Amygdala (tissue), 56 donors: Measurements from ENCODE around the gene CARM1.
A peak's percentile ranks its signal among the peaks of the same experiment; 100 is the strongest.
"Not testable (repeated sequence)": the region's sequence is repeated elsewhere in the genome, so short reads cannot be mapped to it uniquely, and the experiment has no call there.

ENCODE experiments used
- DNase-seq, 56 donors: peaks; one replicate each; lab custom pipeline; 2025; lab: John Stamatoyannopoulos, UW

CARM1 gene

GRCh38 chr19:10846500-10847202 is 24.7 kb upstream of the CARM1 start:
- no peak for DNase-seq

DNA sequence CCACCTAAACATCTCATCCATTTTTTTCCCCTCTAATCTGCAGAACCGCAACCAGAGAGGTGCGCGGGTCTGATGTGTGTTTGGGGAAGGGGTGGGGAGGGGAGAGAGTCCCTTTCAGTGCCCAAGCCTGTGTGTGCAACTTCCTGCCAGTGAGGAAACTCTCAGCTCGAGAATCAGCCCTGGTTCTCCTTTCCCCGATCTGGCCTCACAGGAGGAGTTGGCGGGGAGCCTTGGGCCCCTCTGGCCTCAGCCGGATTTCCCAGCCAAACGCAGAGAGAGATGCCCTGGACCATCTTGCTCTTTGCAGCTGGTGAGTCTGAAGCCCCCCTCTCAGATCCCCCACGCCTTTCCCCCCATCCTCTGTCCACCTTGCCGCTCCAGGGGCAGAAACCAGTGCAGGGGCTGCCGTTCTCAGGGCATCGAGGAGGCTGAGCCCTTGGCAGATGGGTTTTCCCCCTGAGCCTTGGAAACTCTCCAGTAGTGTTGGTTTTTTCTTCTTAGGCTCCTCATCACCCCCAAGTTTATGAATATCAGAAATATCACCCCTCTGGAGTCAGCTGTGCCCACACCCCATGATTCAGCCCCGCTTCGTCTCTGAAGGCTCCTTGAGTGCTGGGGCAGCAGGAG is 23.0 kb upstream of the CARM1 start, which contains the start of gene C19orf38:
Gene C19orf38 (plus strand): TSS at position 186 of the 627 bp plus-strand sequence. CDS start 94 bp downstream, at position 280.
- peak in 1 of 56 donors; percentile 22 for DNase-seq

DNA sequence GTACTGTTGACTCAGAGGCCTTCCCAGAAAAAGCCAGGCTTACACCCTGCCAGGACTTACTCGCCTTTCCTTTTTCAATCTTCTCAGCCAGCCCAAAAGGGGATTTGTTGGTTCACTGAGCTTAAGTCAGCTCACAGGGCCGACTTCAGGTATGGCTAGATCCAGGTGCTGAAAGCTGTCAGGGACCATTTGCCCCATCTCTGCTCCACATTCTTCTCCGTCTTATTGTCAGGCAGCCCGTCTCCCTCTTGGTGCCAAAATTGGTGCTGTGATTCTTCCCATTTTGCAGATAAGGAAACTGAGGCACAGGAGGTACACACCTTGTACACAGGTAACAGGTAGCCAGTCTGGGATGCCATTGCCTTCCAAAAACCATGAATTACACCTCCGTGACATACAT is 20.7 kb upstream of the CARM1 start:
- no peak for DNase-seq

DNA sequence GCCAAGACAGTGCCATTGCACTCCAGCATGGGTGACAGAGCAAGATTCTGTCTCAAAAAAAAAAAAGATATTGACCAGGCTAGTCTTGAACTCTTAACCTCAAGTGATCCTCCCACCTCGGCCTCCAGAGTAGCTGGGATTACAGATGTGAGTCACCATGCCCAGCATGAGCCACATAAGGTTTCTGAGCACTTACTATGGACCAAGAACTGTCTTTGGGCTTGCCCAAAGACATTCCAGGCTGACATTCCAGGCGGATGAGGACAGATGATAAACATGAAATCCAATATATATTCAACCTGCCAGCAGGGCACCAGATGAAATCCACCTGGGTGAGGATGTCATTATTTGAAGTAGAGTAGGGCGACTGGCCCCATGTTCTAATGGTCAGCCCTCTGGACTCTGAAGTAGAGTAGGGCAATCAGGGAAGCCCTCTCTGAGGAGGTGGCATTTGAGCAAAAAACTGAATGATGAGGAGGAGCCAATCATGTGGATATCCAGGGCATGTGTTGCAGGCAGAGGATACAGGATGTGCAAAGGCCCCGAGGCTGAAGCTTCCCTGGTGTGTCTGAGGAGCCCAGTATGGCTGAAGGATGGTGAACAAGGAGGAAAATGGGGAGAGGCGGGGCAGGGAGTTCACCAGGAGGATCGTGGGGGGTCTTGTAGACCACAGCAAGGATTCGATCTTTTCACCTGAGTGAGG is 19.1 kb upstream of the CARM1 start:
- no peak for DNase-seq

DNA sequence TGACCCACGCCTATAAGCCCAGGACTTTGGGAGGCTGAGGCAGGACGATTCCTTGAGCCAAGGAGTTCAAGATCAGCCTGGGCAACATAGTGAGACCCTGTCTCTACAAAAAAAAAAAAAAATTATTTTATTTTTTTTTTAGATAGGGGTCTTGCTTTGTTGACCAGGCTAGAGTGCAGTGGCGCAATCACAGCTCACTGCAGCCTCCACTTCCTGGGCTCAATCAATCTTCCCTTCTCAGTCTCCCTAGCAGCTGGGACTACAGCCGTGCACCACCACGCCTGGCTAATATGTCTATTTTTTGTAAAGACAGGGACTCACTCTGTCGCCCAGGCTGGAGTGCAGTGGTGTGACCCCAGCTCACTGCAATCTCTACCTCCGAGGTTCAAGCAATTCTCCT is 18.4 kb upstream of the CARM1 start:
- DNase-seq, result no peak

DNA sequence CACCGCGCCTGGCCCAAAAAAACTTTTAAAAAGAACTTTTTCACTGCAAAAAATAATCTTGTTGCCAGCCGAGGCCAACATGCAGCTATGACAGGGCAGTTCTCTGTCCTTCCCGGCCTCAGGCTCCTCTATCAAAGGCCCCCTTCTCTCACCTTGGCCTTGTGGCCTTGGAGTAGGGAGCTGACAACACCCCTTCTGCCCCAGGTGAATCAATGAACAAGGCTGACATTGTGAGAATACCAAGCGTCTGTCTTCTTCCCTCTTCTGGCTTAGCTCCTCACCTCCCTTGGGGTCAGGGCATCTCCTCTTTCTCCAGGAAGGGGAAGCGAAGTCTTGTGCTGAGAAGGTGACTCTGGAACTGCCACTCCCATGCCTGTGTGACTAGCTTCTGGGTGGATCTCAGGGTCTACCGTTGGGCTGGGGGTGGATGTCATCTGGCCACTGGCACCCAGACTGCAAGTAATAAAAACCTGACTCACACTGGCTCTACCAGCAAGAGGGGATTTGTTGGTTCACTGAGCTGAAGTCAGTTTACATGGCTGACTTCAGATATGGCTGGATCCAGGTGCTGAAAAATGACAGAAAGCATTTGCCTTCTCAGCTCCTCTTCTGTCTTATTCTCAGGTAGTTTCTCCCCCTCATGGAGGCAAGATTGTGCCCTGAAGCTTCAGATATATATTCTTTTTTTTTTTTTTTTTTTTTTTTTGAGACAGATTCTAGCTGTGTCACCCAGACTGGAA is 16.8 kb upstream of the CARM1 start:
- no peak for DNase-seq

DNA sequence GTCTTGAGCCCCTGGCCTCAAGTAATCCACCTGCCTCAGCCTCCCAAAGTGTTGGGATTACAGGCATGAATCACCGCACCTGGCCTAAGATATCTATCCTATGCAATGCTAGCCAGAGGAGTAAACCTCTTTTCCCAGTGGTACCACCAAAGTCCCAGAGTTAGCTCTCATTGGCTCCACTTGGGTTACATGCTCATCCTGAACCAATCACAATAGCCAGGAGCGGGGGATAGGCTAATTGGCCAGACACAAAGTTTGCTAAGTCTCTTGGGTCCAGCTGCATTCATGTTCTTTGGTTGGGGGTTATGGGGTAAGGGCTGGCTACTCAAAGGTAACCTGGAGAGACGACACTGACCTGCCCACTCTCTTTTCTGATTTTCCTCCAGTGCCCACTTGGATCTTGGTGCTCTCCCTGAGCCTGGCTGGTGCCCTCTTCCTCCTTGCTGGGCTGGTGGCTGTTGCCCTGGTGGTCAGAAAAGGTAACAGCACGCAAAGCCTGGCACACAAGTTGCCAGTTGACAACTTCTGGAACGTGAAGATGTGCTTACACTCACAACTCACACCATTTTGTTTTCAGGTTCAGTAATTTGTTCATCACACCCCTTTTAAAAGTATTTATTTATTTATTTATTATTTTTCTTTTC is 15.4 kb upstream of the CARM1 start:
- DNase-seq, result no peak

DNA sequence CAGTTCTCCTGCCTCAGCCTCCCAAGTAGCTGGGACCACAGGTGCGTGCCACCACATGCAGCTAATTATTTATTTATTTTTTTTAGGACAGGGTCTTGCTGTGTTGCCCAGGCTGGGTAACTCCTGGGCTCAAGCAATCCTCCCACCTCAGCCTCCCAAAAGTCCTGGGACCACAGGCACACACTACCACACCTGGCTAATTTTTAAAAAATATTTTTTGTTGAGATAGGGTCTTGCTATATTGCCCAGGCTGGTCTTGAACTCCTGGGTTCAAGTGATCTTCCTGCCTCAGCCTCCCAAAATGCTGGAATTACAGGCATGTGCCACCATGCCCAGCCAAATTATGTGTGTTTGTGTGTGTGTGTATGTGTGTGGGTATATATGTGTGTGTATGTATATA is 14.5 kb upstream of the CARM1 start:
- not testable (repeated sequence) for DNase-seq

- no peak for DNase-seq
Observed at GRCh38 chr19:10858204-10858828, 13.0 kb upstream of the CARM1 start.

GRCh38 chr19:10861103-10861651 is 10.2 kb upstream of the CARM1 start:
- DNase-seq, result no peak

DNA sequence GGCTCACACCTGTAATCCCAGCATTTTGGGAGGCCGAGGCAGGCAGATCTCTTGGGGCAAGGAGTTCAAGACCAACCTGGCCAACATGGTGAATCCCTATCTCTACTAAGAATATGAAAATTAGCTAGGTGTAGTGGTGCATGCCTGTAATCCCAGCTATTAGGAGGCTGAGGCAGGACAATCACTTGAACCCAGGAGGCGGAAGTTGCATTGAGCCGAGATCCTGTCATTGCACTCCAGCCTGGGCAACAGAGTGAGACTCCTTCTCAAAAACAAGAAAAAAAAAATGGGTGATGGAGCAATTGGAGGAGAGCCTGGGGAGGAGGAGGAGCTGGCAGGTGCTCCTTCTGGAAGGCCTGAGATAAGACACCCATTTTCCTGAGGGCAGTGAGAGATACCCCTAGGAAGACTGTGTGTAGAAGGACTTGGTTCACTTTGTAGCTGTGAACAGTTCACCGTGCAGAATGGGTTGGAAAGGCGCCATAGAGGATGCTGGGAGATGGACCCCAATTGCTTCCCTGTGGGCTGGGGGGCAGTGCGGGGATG is 8.7 kb upstream of the CARM1 start:
- DNase-seq, result no peak

GRCh38 chr19:10863107-10863717 is 8.1 kb upstream of the CARM1 start:
- no peak for DNase-seq

DNA sequence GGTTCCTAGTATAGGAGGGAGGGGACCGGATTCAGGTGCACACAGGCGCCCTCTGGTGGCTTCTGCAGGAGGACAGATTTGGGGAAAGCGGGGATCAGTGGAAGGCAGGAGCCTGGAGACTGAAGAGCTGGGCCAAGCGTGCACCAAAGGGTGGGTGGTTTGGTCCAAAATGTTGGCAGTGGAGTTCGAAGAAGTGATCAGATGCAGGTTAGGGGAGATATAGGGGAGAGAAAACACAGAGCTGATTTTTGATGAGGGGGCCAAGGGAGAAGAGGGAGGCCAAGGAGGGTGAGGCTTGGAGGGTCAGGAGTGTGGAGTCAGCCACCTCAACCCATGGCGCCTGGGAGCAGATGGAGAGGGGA is 6.8 kb upstream of the CARM1 start:
- peak in 53 of 56 donors; percentile 11 to 87 (median 61) for DNase-seq

GRCh38 chr19:10866495-10866894 is 4.9 kb upstream of the CARM1 start:
- DNase-seq, result no peak

DNA sequence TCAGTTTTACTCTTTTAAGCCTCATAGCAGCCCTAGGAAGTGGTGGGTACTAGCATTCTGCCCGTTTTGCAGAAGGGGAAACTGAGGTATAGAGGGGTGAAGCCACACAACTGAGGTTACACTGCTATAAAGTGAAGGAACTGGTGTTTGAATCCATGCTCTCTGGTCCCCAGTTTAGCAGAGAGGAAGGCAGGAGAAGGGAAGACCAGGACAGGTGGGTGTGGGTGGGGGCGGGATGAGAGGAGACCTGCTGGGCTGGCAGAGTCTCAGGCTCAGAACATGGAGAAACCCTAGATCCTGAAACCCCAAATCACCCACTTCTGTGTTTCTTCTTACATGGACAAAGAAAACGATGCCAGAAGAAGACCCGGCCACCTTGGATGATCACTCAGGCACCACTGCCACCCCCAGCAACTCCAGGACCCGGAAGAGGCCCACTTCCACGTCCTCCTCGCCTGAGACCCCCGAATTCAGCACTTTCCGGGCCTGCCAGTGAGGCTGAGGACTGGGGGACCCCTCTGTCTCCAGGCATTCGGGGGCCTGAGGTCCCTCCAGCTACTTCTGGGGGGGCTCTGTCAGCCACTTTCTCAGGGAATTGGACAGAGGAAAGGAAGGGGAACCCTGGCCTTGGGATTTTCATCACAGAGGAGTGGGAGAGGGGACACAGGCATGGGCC is 2.3 kb upstream of the CARM1 start:
- DNase-seq, result no peak

- not testable (repeated sequence) for DNase-seq
Observed at GRCh38 chr19:10869872-10870311, 1.5 kb upstream of the CARM1 start.

DNA sequence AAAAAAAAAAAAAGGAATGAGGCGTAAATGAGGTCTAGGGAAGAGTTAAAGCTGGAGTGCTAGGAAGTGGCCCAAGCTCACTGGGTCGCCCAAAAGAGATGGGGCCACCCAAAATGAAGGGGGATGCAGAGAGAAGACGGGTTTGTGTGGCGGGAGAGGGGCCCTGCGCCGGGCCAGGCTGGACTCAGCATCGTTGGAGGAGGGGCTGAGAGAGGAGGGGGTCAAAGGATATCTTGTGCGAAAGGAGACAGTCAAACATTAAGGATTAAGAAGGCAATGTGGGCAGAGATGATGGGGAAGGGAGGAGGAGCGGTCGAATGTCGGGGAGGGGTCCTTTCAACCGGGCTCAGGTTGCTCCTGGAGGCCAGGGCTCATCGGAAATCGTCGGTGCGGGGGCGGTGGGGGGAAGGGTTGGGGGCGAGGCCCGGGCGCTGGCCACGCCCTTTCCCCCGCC is 825 bp upstream of the CARM1 start:
- peak in 1 of 56 donors; percentile 61 for DNase-seq
